UCSD-AML1 (cell line): ENCODE data around the gene GPR162.
A peak's percentile ranks its signal among the peaks of the same experiment; 100 is the strongest.
"Not testable (repeated sequence)": the region's sequence is repeated elsewhere in the genome, so short reads cannot be mapped to it uniquely, and the experiment has no call there.

Experiments used
- DNase-seq: peaks from one replicate; lab custom pipeline; 2025; ENCODE audit not compliant: unreplicated experiment; lab: John Stamatoyannopoulos, UW

The GPR162 gene

GRCh38 chr12:6871052-6871957 lies 49.7 kb downstream of the GPR162 start:
- peak; percentile 36 for DNase-seq

GRCh38 chr12:6872073-6873048 lies 50.7 kb downstream of the GPR162 start:
- peak; percentile 84 for DNase-seq

DNA sequence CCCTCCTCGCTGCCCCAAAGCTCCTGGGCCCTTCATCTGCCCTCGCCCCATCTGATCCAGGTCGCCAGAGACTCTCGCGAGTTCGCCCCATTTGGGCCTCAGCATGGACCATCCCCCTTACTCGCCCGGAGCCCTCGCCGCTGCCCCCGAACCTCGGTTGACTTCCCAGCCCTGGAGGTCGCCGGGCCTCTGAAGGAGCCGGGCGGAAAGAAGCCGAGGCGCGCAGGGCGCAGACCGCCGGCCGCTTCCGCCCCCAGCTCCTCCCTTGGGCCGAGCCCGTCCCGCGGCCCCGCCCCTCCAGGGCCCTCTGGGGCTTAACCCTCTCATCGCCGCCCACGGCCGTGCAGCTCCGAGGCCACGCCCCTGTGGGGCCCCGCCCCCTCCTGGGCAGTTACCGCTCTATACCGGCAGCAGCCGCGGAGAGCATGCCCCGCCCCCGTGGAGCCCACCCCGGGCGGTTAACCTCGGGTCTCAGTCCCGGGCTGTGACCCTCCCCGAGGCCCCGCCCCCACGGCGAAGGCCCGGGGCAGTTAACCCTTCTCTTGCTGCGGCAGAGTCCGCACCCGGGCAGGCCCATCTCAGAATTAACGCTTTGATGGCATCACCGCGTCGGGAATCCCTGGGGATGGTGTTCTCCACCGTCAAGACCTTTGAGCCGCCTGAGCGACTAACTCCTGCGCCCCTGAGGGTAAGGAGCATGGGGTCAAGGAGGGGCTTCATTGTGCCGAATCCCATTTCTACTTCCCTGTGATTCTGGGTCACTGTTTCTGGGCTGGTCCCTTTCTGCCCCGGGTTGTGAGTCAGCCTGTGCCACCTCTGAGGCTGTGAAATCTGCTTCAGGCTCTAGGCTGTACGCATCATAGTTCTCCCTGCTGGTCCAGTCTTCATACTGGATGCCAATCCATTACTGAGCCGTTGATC lies 51.7 kb downstream of the GPR162 start, which contains the start of gene SPSB2:
TSS of gene SPSB2 (minus strand) at position 210 of the 921 bp plus-strand sequence. CDS start 402 bp downstream, outside the sequence.
- peak; percentile 99 for DNase-seq

- DNase-seq, result not testable (repeated sequence)
Observed at GRCh38 chr12:6874015-6874368, 52.4 kb downstream of the GPR162 start.
